Activated T-helper 1 cell treated with anti-CD3 and anti-CD28 coated beads, Interleukin-2, amount 50 U/mL, for 16 hours (primary cell): Measurements from ENCODE around the gene PAX5.

Experiments used
- DNase-seq, 2 donors: peaks; one replicate each; pipeline ENCODE4 v3.0.0-alpha.2; 2020; ENCODE audit warnings: low read depth in 1 of 2, low spot score in 1 of 2

The PAX5 gene

GRCh38 chr9:36903541-36904435 lies 130.3 kb downstream of the PAX5 start:
- DNase-seq, result no peak

- no peak for DNase-seq
Observed at GRCh38 chr9:36902861-36903524, 131.1 kb downstream of the PAX5 start.

- no peak for DNase-seq
Observed at GRCh38 chr9:36902080-36902716, 131.9 kb downstream of the PAX5 start.

GRCh38 chr9:36901528-36901927 lies 132.5 kb downstream of the PAX5 start:
- no peak for DNase-seq

GRCh38 chr9:36900856-36901220 lies 133.2 kb downstream of the PAX5 start:
- no peak for DNase-seq

- DNase-seq, result no peak
Observed at GRCh38 chr9:36900136-36900855, 133.8 kb downstream of the PAX5 start.

GRCh38 chr9:36899406-36899805 lies 134.7 kb downstream of the PAX5 start:
- DNase-seq, result no peak

- DNase-seq, result no peak
Observed at GRCh38 chr9:36898431-36899020, 135.5 kb downstream of the PAX5 start.

GRCh38 chr9:36897478-36897877 lies 136.6 kb downstream of the PAX5 start:
- no peak for DNase-seq

GRCh38 chr9:36897019-36897418 lies 137.0 kb downstream of the PAX5 start:
- DNase-seq, result no peak

GRCh38 chr9:36896296-36896695 lies 137.8 kb downstream of the PAX5 start:
- DNase-seq, result no peak

- DNase-seq, result no peak
Observed at GRCh38 chr9:36895744-36896260, 138.3 kb downstream of the PAX5 start.

GRCh38 chr9:36894695-36895310 lies 139.3 kb downstream of the PAX5 start:
- DNase-seq, result no peak

- no peak for DNase-seq
Observed at GRCh38 chr9:36893911-36894310, 140.2 kb downstream of the PAX5 start.

- DNase-seq, result no peak
Observed at GRCh38 chr9:36893184-36893583, 140.9 kb downstream of the PAX5 start.

- no peak for DNase-seq
Observed at GRCh38 chr9:36892279-36892678, 141.8 kb downstream of the PAX5 start.

- no peak for DNase-seq
Observed at GRCh38 chr9:36891341-36891811, 142.7 kb downstream of the PAX5 start.

- DNase-seq, result no peak
Observed at GRCh38 chr9:36889844-36890243, 144.2 kb downstream of the PAX5 start.

GRCh38 chr9:36888551-36888950 lies 145.5 kb downstream of the PAX5 start:
- DNase-seq, result no peak

GRCh38 chr9:36884721-36885120 lies 149.3 kb downstream of the PAX5 start:
- DNase-seq, result no peak
